Measurements from ENCODE around the gene HSPB9.

HSPB9 gene

GRCh38 chr17:42119301-42119700 is 3.3 kb upstream of the HSPB9 start:
- no peak overlapping the region for H3K27ac Mint-ChIP-seq
- H3K4me3 Mint-ChIP-seq: peak overlapping the region; percentile 68
- H3K9me3 Mint-ChIP-seq: no peaks in the 10 kb centered on the region
- H3K27me3 Mint-ChIP-seq: no peaks in the 10 kb centered on the region
- H3K36me3 Mint-ChIP-seq: peaks cover 23% of the 10 kb centered on the region
- DNase-seq: no peak
- CTCF ChIA-PET: interaction anchor here (0.6 to 13.0 kb wide), 14 partner anchors 8 to 408 kb away, joined by 3 to 222 read pairs (median 4); partner anchors contain the start of genes DNAJC7, KCNH4 and NKIRAS2
- H3K4me1 Mint-ChIP-seq: peaks cover 48% of the 10 kb centered on the region

- Mint-ChIP-seq H3K4me3 (peak overlapping the region; percentile 68), H3K27ac (no peak overlapping the region), H3K36me3 (peaks cover 23% of the 10 kb centered on the region), H3K4me1 (peaks cover 43% of the 10 kb centered on the region), H3K9me3 (no peaks in the 10 kb centered on the region), H3K27me3 (no peaks in the 10 kb centered on the region)
- CTCF ChIA-PET: interaction anchor here (0.7 to 13.0 kb wide), 15 partner anchors 8 to 407 kb away, joined by 3 to 222 read pairs (median 4); partner anchors contain the start of genes DNAJC7, KCNH4 and NKIRAS2
- DNase-seq: no peak
These were observed 2.3 kb upstream of the HSPB9 start for GRCh38 chr17:42120161-42120769.

GRCh38 chr17:42120770-42121769 is 1.5 kb upstream of the HSPB9 start, which contains the start of gene KAT2A:
Gene KAT2A (minus strand): TSS chr17:42121367. CDS start chr17:42121304, 63 bp downstream.
- Mint-ChIP-seq H3K4me3 (peak within 1 kb of the TSS; percentile 68), H3K4me1 (peaks cover 38% of the 10 kb centered on the region), H3K27me3 (no peaks in the 10 kb centered on the region), H3K36me3 (peaks cover 29% of the 10 kb centered on the region), H3K9me3 (no peaks in the 10 kb centered on the region), H3K27ac (peak within 1 kb of the TSS; percentile 55)
- peak; percentile 83 for DNase-seq
- CTCF ChIA-PET: interaction anchor here (0.7 to 13.0 kb wide), 10 partner anchors 9 to 286 kb away, joined by 3 to 222 read pairs (median 4); partner anchors contain the start of genes DNAJC7, KCNH4 and NKIRAS2

GRCh38 chr17:42124256-42124655 is 1.7 kb downstream of the HSPB9 start:
- peaks cover 34% of the 10 kb centered on the region for H3K36me3 Mint-ChIP-seq
- no peak for DNase-seq
- H3K27ac Mint-ChIP-seq: no peak overlapping the region
- H3K4me1 Mint-ChIP-seq: peaks cover 19% of the 10 kb centered on the region
- H3K9me3 Mint-ChIP-seq: no peaks in the 10 kb centered on the region
- H3K4me3 Mint-ChIP-seq: no peak overlapping the region
- CTCF ChIA-PET: interaction anchor here (1.1 kb wide), 1 partner anchor 57 kb away, joined by 3 read pairs; no protein-coding TSS in a partner anchor
- H3K27me3 Mint-ChIP-seq: no peaks in the 10 kb centered on the region

GRCh38 chr17:42125565-42125964 is 3.0 kb downstream of the HSPB9 start:
- Mint-ChIP-seq H3K27me3 (no peaks in the 10 kb centered on the region), H3K36me3 (peaks cover 45% of the 10 kb centered on the region), H3K4me1 (peaks cover 6% of the 10 kb centered on the region), H3K9me3 (no peaks in the 10 kb centered on the region), H3K4me3 (no peak overlapping the region), H3K27ac (no peak overlapping the region)
- no peak for DNase-seq
- CTCF ChIA-PET: interaction anchor here (0.6 to 1.1 kb wide), 2 partner anchors 97 to 162 kb away, joined by 3 read pairs; no protein-coding TSS in a partner anchor

GRCh38 chr17:42126836-42127235 is 4.2 kb downstream of the HSPB9 start:
- no peaks in the 10 kb centered on the region for H3K27me3 Mint-ChIP-seq
- H3K27ac Mint-ChIP-seq: no peak overlapping the region
- H3K4me3 Mint-ChIP-seq: no peak overlapping the region
- CTCF ChIA-PET: no interaction called here
- H3K4me1 Mint-ChIP-seq: peaks cover 10% of the 10 kb centered on the region
- H3K9me3 Mint-ChIP-seq: no peaks in the 10 kb centered on the region
- H3K36me3 Mint-ChIP-seq: peaks cover 52% of the 10 kb centered on the region
- DNase-seq: no peak

GRCh38 chr17:42127414-42127813 is 4.8 kb downstream of the HSPB9 start:
- CTCF ChIA-PET: no interaction called here
- DNase-seq: no peak
- H3K4me3 Mint-ChIP-seq: no peak overlapping the region
- H3K36me3 Mint-ChIP-seq: peaks cover 52% of the 10 kb centered on the region
- no peak overlapping the region for H3K27ac Mint-ChIP-seq
- no peaks in the 10 kb centered on the region for H3K9me3 Mint-ChIP-seq
- H3K4me1 Mint-ChIP-seq: peaks cover 16% of the 10 kb centered on the region
- H3K27me3 Mint-ChIP-seq: no peaks in the 10 kb centered on the region

- H3K36me3 Mint-ChIP-seq: peaks cover 56% of the 10 kb centered on the region
- no peaks in the 10 kb centered on the region for H3K9me3 Mint-ChIP-seq
- no peak overlapping the region for H3K4me3 Mint-ChIP-seq
- peaks cover 34% of the 10 kb centered on the region for H3K4me1 Mint-ChIP-seq
- CTCF ChIA-PET: interaction anchor here (0.7 to 3.8 kb wide), 5 partner anchors 9 to 398 kb away, joined by 3 to 17 read pairs (median 4); no protein-coding TSS in a partner anchor
- DNase-seq: no peak
- no peaks in the 10 kb centered on the region for H3K27me3 Mint-ChIP-seq
- no peak overlapping the region for H3K27ac Mint-ChIP-seq
These were observed 6.7 kb downstream of the HSPB9 start for GRCh38 chr17:42129109-42129837.

- Mint-ChIP-seq H3K36me3 (peaks cover 52% of the 10 kb centered on the region), H3K9me3 (no peaks in the 10 kb centered on the region), H3K27me3 (no peaks in the 10 kb centered on the region), H3K27ac (no peak overlapping the region), H3K4me3 (no peak overlapping the region), H3K4me1 (peaks cover 39% of the 10 kb centered on the region)
- CTCF ChIA-PET: interaction anchor here (0.9 to 3.8 kb wide), 7 partner anchors 11 to 276 kb away, joined by 3 to 17 read pairs (median 4); partner anchors contain the start of gene GHDC
- no peak for DNase-seq
These were observed 7.8 kb downstream of the HSPB9 start for GRCh38 chr17:42130310-42130936.

GRCh38 chr17:42131232-42131631 is 8.6 kb downstream of the HSPB9 start:
- Mint-ChIP-seq H3K27me3 (no peaks in the 10 kb centered on the region), H3K9me3 (no peaks in the 10 kb centered on the region), H3K27ac (peak overlapping the region; percentile 15), H3K4me1 (peaks cover 48% of the 10 kb centered on the region), H3K4me3 (no peak overlapping the region), H3K36me3 (peaks cover 51% of the 10 kb centered on the region)
- no peak for DNase-seq
- CTCF ChIA-PET: interaction anchor here (1.0 to 3.8 kb wide), 2 partner anchors 14 to 107 kb away, joined by 3 to 17 read pairs; no protein-coding TSS in a partner anchor

- H3K27me3 Mint-ChIP-seq: no peaks in the 10 kb centered on the region
- no peaks in the 10 kb centered on the region for H3K9me3 Mint-ChIP-seq
- H3K4me3 Mint-ChIP-seq: no peak overlapping the region
- H3K27ac Mint-ChIP-seq: peak overlapping the region; percentile 82
- CTCF ChIA-PET: interaction anchor here (3.8 kb wide), 1 partner anchor 108 kb away, joined by 17 read pairs; no protein-coding TSS in a partner anchor
- DNase-seq: no peak
- peaks cover 55% of the 10 kb centered on the region for H3K36me3 Mint-ChIP-seq
- H3K4me1 Mint-ChIP-seq: peaks cover 55% of the 10 kb centered on the region
These were observed 9.4 kb downstream of the HSPB9 start for GRCh38 chr17:42131981-42132432.

- no peak for DNase-seq
- H3K4me1 Mint-ChIP-seq: peaks cover 55% of the 10 kb centered on the region
- H3K4me3 Mint-ChIP-seq: no peak overlapping the region
- H3K27me3 Mint-ChIP-seq: no peaks in the 10 kb centered on the region
- no peaks in the 10 kb centered on the region for H3K9me3 Mint-ChIP-seq
- peak overlapping the region; percentile 75 for H3K27ac Mint-ChIP-seq
- CTCF ChIA-PET: interaction anchor here (1.0 kb wide), 1 partner anchor 14 kb away, joined by 3 read pairs; no protein-coding TSS in a partner anchor
- H3K36me3 Mint-ChIP-seq: peaks cover 48% of the 10 kb centered on the region
These were observed 10.3 kb downstream of the HSPB9 start for GRCh38 chr17:42132941-42133340.
